GM21381 (cell line): ENCODE data around the gene NEDD9.

Experiments
- ATAC-seq: cut with Tn5 transposase; IDR thresholded peaks from one replicate; pipeline ENCODE4 v1.9.1; 2021; ENCODE audit warnings: mild to moderate bottlenecking, moderate library complexity; ENCODE audit not compliant: unreplicated experiment

Gene NEDD9

GRCh38 chr6:11232193-11232769 lies at the start of gene NEDD9:
NEDD9 (minus strand) TSS chr6:11232668; CDS start chr6:11232515, 153 bp downstream.
- ATAC-seq, result peak; percentile 98

GRCh38 chr6:11282245-11282644 lies 49.8 kb upstream of the NEDD9 start:
- ATAC-seq, result no peak

- no peak for ATAC-seq
These were observed 47.9 kb upstream of the NEDD9 start for GRCh38 chr6:11280394-11280793.

GRCh38 chr6:11279284-11279689 lies 46.8 kb upstream of the NEDD9 start:
- ATAC-seq, result no peak

GRCh38 chr6:11278207-11278559 lies 45.7 kb upstream of the NEDD9 start:
- ATAC-seq, result no peak

- peak; percentile 50 for ATAC-seq
These were observed 45.1 kb upstream of the NEDD9 start for GRCh38 chr6:11277275-11278206.

GRCh38 chr6:11276911-11277274 lies 44.4 kb upstream of the NEDD9 start:
- ATAC-seq, result no peak

GRCh38 chr6:11276228-11276627 lies 43.8 kb upstream of the NEDD9 start:
- no peak for ATAC-seq

GRCh38 chr6:11275598-11275997 lies 43.1 kb upstream of the NEDD9 start:
- ATAC-seq, result peak; percentile 76

GRCh38 chr6:11273406-11274065 lies 41.1 kb upstream of the NEDD9 start:
- no peak for ATAC-seq

GRCh38 chr6:11272491-11273192 lies 40.2 kb upstream of the NEDD9 start:
- no peak for ATAC-seq

- no peak for ATAC-seq
These were observed 39.0 kb upstream of the NEDD9 start for GRCh38 chr6:11271228-11272020.

GRCh38 chr6:11270030-11271027 lies 37.9 kb upstream of the NEDD9 start:
- no peak for ATAC-seq

- no peak for ATAC-seq
These were observed 36.5 kb upstream of the NEDD9 start for GRCh38 chr6:11268978-11269377.

GRCh38 chr6:11266926-11267325 lies 34.5 kb upstream of the NEDD9 start:
- ATAC-seq, result no peak

GRCh38 chr6:11265932-11266331 lies 33.5 kb upstream of the NEDD9 start:
- no peak for ATAC-seq

GRCh38 chr6:11264100-11264499 lies 31.6 kb upstream of the NEDD9 start:
- ATAC-seq, result no peak

- no peak for ATAC-seq
These were observed 30.9 kb upstream of the NEDD9 start for GRCh38 chr6:11263291-11263775.

GRCh38 chr6:11262242-11262641 lies 29.8 kb upstream of the NEDD9 start:
- ATAC-seq, result no peak
